Dermis microvascular lymphatic vessel endothelial cell (primary cell): ENCODE results near the gene MCM3AP. TPM values are rescaled to one million over a fixed set of nuclear protein-coding genes. Genes with fewer than 3 reads are reported as not detected.
"Not testable (repeated sequence)": the region's sequence is repeated elsewhere in the genome, so short reads cannot be mapped to it uniquely, and the experiment has no call there.

Source experiments
- DNase-seq, 2 donors: peaks; one replicate each; pipeline versions ENCODE4 v3.0.0 to v3.0.0-alpha.2; 2010; ENCODE audit warnings: low read depth in 2 of 2
- total RNA-seq: library from RNA; depleted of rRNA; stranded (reverse); fragments of >200 nt; gene quantifications from 2 replicates; pipeline ENCODE4 v1.2.1, GENCODE V29; 2014

MCM3AP gene
- total RNA-seq, 1 donor from 2014 or later, result 51.2 TPM

DNA sequence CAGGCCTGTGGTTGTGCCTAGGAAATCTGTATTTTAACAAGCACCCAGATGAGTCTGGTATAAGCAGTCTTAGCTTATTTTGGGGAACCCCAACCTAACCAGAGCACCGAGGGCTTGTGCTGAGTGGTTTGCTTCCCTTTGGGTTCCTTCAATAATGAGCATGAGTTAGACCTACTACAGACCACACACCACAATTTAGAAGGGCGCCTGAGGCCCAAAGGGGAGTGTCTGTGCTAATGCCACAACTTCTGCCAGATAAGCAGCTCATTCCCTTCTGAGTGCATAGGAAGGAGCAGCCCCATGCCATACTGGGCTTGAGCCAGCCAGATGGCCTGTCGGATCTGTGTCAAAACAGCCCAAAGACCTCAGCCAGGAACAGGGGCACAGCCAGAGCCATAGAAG, 41.5 kb downstream of the MCM3AP start:
- DNase-seq, result no peak

DNA sequence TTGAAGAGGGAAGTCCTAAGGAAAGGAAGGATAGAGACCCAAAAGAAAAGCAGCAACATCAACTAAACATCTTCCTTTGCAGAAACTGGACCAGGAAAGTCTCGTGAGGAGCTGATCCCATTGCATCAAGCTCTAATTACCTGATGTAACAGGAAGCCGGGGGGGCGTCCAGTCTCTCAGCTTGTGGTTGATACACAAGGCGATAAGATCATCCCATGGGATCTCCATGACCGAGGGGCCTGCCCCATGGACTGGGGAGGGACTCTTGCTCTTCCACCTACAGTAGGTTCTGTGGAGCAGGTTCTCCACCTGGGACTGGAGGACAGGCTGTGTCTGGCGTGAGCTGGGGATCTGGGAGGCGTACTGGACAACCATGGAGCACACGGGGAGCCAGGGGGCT, 42.1 kb downstream of the MCM3AP start:
- no peak for DNase-seq

DNA sequence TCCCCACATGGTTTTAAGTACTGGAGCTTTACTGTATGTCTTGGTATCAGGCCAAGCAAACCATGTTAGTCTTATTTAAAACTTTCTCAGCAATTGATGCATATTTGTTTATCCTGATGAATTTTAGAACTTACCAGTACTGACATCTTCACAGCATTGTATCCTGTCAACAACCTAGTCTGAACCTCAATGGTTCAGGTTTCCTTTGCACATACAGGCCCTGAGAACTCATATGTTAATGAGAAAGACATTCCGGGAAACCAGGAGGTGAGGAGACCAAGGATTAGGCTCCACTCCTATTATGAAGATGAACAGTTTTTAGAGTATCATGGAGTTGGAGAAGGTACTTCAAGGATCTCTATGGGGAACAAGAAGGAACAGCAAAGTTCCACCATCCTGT, 43.8 kb downstream of the MCM3AP start:
- not testable (repeated sequence) for DNase-seq

DNA sequence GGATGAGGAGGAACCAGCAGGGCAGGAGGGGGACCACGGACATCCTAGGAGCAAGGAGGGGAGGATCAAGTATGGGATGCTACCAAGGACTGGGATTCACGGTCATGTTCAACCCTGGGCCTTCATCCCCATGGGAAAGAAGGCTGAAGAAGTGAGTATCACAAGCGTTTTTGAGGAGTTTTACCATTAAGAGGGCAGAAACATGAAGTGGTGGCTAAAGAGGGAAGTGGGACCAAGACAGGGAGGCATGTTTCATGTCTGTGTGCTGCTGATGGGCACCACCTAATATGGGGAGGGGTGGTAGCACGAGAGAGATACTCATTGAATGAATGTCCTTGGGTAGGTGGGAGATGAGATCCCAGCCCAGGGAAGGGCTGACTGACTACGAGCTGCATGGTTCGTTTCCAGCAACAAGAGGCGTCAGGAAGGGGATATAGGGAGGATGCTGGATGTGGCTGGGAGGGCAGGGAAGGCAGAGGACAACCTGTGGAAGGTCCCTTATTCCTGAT, 45.5 kb downstream of the MCM3AP start:
- no peak for DNase-seq

DNA sequence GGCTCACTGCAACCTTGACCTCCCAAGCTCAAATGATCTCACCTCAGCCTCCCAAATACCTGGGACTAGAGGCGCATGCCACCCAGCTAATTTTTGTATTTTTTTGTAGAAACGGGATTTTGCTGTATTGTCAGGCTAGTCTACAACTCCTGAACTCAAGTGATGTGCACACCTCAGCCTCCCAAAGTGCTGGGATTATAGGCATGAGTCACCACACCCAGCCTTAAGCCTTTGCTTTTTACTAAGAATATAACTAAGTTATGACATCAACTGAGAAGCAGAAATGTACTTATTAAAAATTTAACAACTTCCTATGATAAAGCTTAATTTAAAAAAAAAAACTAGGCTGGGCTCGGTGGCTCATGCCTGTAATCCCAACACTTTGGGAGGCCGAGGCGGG, 47.9 kb downstream of the MCM3AP start:
- DNase-seq, result no peak

DNA sequence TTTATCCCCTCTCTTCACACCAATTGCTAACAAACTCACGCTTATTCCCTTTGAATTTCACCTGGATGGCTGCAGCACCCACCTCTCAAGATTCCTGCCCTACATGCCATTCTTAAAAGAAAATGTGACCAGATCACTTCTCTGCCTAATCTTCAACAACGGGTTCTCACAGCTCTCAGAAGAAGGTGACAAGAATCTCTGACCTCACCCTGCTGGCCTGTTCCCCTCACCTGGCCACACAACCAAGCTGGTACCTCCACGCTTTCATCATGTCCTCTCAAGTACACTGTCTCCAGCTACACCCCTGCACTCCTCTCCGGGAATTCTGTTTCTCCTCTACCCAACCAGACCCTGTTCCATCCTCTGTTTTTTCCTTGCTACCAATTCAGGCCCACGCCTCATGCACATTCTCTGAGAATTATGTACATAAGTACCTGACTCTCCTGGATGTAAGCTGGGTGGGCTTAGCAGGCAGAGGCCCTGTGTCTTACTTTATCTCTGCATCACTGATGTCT, 50.9 kb downstream of the MCM3AP start:
- no peak for DNase-seq

DNA sequence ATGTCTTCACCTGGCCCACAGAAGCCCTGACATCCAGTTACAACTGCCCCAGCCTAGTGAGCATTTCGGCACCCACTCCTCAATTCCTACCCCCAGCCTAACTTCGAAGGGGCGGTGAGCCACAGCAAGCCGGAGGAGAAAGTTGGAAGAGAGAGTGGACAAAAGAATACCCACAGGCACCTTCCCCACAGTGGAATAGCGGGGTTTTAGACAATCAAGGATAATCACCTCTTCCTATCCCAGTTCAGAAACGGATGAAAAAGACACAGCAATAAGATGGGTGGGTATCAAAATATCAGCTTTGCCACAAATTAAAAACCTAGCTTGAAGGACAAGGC, 55.5 kb downstream of the MCM3AP start:
- no peak for DNase-seq

DNA sequence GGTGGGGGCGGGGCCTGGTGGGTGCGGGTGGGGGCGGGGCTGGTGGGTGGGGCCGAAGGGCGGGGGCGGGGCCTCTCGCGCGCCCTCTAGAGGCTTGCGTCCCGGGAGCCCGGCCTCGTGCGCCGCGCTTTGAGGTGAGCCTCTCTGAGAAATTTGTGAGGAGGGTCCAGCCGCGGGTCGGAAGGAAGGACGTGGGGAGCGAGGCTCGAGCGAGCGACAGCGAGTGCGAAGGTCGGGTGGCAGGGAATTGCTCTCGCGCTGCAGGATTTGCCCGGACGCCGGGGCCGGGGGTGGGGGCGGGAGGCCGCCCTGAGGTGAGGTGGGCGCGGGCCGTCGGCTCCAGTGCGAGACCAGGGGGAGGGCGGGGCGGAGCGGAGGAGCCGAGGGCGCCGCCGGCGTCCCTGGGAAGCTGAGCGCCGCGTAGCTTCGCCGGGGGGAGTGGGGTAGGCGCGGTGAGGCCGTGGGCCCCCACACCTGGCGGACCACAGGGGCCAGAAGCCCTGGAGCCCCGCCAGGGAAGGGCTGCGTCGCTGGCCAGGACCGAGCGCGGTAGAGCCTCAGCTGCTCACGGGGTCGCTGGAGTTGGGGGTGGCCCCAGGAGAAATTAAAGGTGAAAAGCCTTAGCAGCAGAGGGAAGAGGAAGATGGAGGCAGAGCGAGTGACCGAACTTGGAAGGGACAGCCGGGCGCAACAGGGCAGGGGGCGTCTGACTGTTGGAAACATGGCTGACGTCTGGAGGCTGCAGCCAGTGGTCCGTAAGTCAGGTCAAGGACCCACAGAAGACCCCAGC, 56.1 kb downstream of the MCM3AP start:
- DNase-seq, result no peak

DNA sequence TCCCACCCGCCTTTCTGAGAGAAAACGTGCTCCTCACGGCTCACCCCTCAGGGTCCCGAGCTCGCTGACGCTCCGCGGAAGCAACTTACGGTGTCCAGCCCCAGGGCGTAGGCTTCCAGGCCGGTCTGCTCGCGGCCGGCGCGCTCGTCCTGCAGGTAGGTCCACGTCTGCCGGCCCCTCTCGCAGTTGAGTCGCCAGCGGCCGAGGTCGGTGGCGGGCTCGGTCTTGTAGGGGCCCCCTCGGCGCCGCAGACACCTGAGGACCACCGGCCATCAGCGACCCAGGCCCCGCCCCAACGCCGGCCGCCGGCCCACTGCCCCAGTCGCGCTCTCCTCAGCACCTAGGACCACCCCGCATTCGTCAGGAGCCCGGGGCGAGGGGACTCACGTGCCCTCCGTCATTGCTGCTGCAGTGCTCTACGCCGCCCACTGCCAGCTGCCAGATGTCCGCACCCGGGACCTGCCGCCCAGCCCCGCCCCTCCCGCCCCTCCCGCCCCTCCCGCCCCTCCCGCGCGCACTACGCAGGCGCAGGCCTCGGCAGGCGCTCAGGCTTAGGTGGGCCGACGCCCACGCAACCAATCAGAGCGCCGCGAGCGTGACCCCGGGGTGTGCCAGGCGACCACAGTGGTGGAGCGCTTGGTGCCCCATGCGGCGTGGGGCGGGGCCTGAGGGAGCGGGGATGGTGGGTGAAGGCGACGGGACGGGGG, 56.9 kb downstream of the MCM3AP start, which contains the start of gene LSS:
LSS (minus strand) TSS at position 430 of the 707 bp plus-strand sequence; CDS start at position 401, 29 bp downstream.
- peak; percentile 93 to 99 for DNase-seq

DNA sequence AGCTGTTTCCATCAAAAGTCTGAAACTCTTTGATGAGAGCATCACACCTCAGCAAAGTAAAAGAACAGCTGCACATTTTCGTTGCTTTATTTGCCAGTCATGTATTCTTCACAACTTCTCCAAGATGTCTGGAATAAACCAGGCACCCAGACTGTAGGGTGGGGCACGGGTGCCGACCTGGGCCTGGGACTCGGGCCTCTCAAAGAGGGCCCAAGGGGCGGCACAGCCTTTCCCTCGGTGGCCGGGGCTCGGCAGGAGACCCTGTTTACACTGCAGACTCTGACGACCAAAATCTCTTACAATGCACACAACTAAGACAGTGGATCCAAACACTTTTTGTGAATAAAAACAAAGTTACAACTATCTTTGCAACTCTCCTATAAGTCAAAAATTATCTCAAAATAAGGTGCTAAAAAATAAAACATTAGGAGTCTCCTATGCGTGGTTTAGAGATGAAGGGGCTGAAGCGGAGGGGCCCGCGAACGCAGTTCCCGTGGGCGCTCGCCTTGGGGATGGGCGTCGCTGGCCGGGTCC, 57.5 kb downstream of the MCM3AP start:
- DNase-seq, result no peak

DNA sequence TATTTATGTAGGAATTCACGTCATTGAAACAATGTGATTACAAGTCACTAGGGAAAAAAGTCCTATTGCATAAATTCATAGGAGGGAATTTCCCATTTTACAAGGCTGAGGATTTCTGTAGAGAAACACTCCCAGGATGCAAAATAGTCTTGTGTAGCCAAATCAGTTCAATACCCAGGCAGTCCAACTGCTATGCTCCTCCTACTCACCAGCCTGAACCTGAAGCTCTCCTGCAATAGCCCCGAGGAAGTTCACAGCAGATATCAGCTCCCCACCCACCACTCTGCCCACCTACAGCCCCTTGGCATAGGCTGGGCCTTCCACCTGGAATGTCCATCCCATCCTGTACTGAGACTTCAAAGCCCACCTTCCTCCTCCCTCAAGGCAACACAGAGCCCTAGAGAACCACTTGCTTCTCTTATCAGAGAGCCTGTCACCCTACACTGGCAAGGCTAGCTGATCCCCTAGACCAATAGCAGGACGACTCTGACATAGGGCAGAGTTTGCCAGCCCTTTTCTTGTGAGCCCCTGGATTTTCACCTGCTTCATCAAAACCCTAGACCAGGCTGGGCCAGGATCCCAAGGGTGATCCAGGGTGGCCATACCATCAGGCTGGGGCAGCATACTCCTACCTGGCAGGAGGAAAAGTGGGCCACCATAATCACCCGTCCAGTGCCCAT, 58.4 kb downstream of the MCM3AP start:
- peak in 1 of 2 donors; percentile 20 for DNase-seq

DNA sequence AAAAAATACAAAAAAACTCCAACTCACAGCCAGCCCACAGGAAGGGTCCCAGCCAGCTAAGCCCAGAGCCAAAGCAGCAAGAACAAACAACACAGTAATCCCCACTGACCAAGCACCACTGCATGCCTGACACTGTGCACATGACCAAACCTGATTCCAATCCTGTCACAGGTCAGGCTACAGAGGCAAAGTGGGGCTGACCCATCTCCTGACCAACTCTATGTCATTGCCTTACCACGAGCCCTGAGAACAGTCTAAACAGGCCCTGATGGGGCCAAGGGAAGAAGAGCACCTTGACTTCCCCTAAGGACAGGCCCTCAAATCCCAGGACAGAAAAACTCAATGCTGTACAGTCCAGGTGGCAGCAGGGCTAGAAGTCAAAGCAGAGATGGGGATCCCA, 59.3 kb downstream of the MCM3AP start:
- no peak for DNase-seq

DNA sequence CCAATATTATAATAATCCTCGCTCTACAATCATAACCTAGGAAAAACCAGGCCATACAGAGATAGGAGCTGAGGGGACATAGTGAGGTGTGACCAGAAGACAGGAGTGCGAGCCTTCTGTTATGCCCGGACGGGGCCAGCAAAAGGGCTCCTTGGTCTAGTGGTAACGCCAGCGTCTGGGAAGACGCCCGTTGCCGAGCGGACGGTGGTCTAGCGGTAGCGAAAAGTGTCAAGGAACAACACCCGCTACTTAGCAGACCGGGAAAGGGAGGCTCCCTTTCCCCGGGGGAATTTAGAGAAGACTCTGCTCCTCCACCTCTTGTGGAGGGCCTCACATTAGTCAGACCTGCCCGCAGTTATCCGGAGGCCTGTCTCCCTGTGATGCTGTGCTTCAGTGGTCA, 61.8 kb downstream of the MCM3AP start:
- DNase-seq, result not testable (repeated sequence)

DNA sequence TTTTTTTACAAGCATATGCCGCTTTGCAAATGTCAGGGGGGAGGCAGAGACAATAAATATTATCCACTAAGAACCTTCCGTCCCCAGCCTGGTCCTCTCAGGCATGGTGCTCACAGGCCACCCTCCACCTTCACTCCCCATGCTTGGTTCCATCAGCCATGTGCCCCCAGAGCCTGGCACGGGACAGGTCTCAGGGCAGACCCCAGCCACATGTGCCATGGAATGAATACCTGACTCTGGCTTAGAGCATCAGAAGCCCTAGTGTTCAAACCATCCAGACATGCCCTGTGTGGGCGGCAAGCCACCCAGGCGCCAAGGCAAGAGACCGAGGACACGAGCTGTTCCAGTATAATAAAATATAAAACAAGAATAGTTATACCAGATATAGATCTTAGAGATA, 62.2 kb downstream of the MCM3AP start:
- no peak for DNase-seq

DNA sequence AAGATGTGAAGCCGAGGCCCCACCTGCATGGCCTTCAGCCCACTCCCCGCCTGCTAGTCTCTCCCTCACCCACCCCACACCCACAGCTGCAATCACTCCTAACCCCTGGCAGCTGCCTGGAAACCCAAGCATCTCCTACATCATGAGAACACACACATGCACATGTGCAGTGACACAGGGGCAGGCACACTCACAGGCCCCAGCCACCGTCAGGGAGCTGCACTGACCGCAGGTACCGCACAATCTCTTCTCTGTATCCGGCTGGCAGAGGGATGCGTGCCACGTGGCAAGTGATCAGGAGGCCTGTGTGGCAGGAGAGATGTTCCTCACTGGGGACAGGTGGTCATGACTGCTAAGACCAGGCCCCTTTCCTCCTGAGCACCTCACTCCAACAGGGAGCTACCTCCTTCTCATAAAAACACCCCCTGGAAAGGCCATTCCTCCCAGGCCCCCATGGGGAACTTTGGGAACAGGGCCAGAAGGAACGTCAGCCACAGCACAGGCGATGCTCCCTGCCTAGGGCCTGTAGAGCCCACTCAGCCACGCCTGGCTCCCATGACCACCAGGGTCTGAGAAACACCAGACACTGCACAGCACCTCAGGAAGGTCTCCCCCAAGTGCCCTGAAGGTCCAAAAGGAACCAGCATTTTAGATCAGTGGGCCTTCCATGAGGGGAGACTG, 62.8 kb downstream of the MCM3AP start:
- DNase-seq, result no peak

DNA sequence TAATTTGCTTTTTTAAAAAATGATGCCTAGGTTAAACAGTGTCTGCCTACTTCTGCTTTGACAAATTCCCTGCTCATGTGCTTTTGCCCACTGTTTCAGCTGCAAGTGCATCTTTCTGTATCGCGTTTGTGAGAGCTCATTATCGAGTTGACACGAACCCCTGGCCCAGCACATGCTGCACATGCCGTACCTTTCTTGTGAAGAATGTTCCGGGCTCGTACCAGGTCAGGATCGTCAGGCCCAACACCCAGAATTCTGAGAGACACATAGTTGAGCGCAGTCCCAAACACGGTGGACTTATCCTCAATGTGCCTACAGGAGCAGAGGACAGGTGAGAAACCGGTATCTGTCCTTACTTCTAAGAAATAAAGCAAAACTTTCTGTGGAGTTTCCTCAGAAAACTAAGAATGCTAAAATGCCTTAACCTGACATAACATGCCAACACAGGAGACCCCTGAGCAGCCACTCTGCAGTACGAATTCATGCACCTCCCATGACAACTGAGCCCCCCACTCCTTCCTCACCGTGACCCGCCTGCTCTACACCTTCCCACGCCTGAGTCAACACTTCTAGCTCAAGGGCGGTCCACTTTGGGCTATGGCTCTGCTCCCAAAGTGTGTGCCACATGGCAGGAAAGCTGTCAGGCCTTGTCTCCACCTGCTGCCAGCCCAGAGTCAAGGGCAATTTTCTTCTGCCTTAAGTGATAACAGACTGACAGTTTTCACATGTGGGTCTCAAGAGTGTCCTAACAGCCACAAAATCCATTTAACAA, 63.6 kb downstream of the MCM3AP start:
- DNase-seq, result no peak

DNA sequence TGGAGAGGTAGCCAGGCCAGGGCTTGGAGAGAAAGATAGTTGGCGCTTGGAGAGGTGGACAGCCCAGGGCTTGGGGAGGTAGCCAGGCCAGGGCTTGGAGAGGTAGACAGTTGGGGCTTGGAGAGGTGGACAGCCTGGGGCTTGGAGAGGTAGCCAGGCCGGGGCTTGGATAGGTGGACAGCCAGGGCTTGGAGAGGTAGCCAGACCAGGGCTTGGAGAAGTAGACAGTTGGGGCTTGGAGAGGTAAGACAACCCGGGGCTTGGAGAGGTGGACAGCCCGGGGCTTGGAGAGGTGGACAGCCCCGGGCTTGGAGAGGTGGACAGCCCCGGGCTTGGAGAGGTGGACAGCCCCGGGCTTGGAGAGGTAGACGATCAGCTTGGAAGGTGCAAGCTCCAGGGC, 64.6 kb downstream of the MCM3AP start:
- DNase-seq, result no peak

DNA sequence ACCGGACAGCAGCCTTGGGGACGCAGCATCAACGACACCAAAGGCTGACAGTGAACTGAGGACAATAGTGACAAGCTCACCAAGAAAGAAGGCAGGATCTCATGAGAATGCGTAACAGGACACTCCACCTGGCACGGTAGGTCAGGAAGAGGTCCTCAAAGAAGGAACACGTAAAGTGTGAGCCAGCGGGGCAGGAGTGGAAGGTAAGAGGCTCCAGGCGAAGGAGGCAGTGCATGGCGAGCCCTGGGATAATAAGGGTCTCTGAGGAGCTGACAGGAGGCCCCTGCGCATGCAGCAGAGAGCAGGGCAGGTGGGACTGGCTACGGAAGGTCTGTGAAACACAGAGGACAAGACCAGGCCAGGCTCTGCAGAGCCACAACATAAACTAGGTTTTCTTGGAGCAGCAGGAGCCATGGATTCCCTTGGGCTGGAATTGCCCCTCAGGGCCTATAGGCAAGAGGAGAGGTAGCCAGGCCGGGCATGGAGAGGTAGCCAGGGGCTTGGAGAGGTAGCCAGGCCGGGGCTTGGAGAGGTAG, 65.1 kb downstream of the MCM3AP start:
- DNase-seq, result no peak

DNA sequence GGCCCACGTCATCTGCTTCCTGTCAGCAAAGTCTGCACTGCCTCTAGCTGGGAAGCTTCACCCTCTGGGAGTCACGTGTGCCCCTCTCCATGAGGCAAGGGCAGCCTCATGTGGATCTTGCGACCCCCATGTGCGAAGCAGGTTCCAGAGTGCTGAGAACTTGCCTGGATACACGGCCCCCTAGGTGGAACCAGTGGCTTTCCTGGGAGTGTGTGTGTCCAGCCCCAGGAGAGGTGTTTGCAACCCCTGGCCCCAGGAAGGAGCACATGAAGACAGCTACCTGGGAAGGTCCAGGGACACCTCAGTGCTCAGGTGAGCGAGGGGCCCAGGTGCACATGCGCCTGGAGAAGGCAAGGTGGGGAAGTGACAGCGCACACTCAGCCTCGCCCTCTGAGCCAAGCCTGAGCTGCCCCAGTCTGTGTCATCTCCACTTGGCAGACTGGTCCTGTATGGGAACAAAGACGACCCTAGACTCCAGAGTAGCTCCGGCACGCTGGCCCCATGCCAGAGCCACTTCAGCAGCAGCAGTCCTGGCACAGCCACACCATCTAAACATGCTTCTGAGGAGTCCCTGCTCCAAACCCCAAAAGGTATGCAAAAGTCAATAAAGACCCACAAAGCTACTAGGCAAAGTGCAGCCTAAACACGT, 65.7 kb downstream of the MCM3AP start:
- no peak for DNase-seq
